ENCODE results near the gene SNTA1. TPM values are rescaled to one million over a fixed set of nuclear protein-coding genes. Genes with fewer than 3 reads are reported as not detected.

SNTA1 gene
- total RNA-seq (2022; extraction: Qiagen RNA extraction) = 9.3 to 12.0 TPM (median 10.6 TPM) in 5 replicates

GRCh38 chr20:33443512-33444239 is at the start of gene SNTA1:
Gene SNTA1, minus strand, starts transcription at chr20:33443763. Its CDS starts 143 bp downstream, at chr20:33443620.

GRCh38 chr20:33490023-33490933 is 46.7 kb upstream of the SNTA1 start, which contains the start of gene CBFA2T2:
Gene CBFA2T2, plus strand, starts transcription at chr20:33490096. Its CDS starts 172 bp downstream, at chr20:33490268.

GRCh38 chr20:33401184-33401920 is 42.2 kb downstream of the SNTA1 start, which contains the start of gene CDK5RAP1:
Gene CDK5RAP1, minus strand, starts transcription at chr20:33401519. Its CDS starts 4,455 bp downstream, at chr20:33397064.

Other genes with a start within 250 kb of the SNTA1 start
- gene BPIFA3, start 226.4 kb downstream of the SNTA1 start, total RNA-seq (2022; extraction: Qiagen RNA extraction) = not detected in 5 replicates
- gene BPIFA1, start 207.8 kb downstream of the SNTA1 start, total RNA-seq (2022; extraction: Qiagen RNA extraction) = not detected in 5 replicates
- 0.06 to 0.17 TPM (median 0.12 TPM) in 4 of 5 replicates, not detected in the other for gene BPIFB1, start 160.5 kb downstream of the SNTA1 start, total RNA-seq (2022; extraction: Qiagen RNA extraction)
- gene CDK5RAP1, start 42.2 kb downstream of the SNTA1 start, total RNA-seq (2022; extraction: Qiagen RNA extraction) = 30.6 to 34.8 TPM (median 32.0 TPM) in 5 replicates
- 4.6 to 5.8 TPM (median 5.6 TPM) in 5 replicates for gene CBFA2T2, start 46.3 kb upstream of the SNTA1 start, total RNA-seq (2022; extraction: Qiagen RNA extraction)
- gene C20orf144, start 218.6 kb upstream of the SNTA1 start, total RNA-seq (2022; extraction: Qiagen RNA extraction) = 0.05 to 0.13 TPM (median 0.08 TPM) in 5 replicates
- gene ACTL10, start 223.2 kb upstream of the SNTA1 start, total RNA-seq (2022; extraction: Qiagen RNA extraction) = 0.06 TPM in 2 of 5 replicates, not detected in the others
- 9.1 to 12.8 TPM (median 11.3 TPM) in 5 replicates for gene NECAB3, start 230.7 kb upstream of the SNTA1 start, total RNA-seq (2022; extraction: Qiagen RNA extraction)
- gene E2F1, start 242.6 kb upstream of the SNTA1 start, total RNA-seq (2022; extraction: Qiagen RNA extraction) = 22.3 to 29.6 TPM (median 27.4 TPM) in 5 replicates